DMS79 treated with DMSO at 0.1 percent for 48 hours (cell line): ENCODE results near the gene OR5M8.

Source experiments
- DNase-seq: peaks from one replicate; lab custom pipeline; 2025; lab: John Stamatoyannopoulos, UW

The OR5M8 gene

GRCh38 chr11:56491270-56491669 is at the start of gene OR5M8:
OR5M8 (minus strand) TSS chr11:56491370; CDS start chr11:56491370, 0 bp downstream.
- no peak for DNase-seq

- DNase-seq = no peak
Observed at GRCh38 chr11:56533054-56533740, 42.0 kb upstream of the OR5M8 start.

GRCh38 chr11:56531856-56532255 is 40.7 kb upstream of the OR5M8 start:
- no peak for DNase-seq

- DNase-seq = no peak
Observed at GRCh38 chr11:56522008-56522407, 30.8 kb upstream of the OR5M8 start.

- DNase-seq = no peak
Observed at GRCh38 chr11:56513280-56513679, 22.1 kb upstream of the OR5M8 start.

- DNase-seq = no peak
Observed at GRCh38 chr11:56509439-56509838, 18.3 kb upstream of the OR5M8 start.

- DNase-seq = no peak
Observed at GRCh38 chr11:56497010-56497409, 5.8 kb upstream of the OR5M8 start.

- DNase-seq = no peak
Observed at GRCh38 chr11:56495117-56495516, 3.9 kb upstream of the OR5M8 start.

- no peak for DNase-seq
Observed at GRCh38 chr11:56486801-56487200, 4.4 kb downstream of the OR5M8 start.

GRCh38 chr11:56474729-56475235 is 16.4 kb downstream of the OR5M8 start:
- no peak for DNase-seq

GRCh38 chr11:56473252-56473651 is 17.9 kb downstream of the OR5M8 start, which contains the start of gene OR5M3:
OR5M3 (minus strand) TSS chr11:56473352; CDS start chr11:56470497, 2,855 bp downstream.
- DNase-seq = no peak

- no peak for DNase-seq
Observed at GRCh38 chr11:56457076-56457475, 34.1 kb downstream of the OR5M8 start.

GRCh38 chr11:56453521-56453920 is 37.6 kb downstream of the OR5M8 start:
- DNase-seq = no peak
